HepG2 (cell line): ENCODE results near the gene BCAS3. TPM values are rescaled to one million over a fixed set of nuclear protein-coding genes. Genes with fewer than 3 reads are reported as not detected.

Source experiments
- ATAC-seq: fragments of 200-7000 bp; cut with Tn5 transposase; 3 replicates; pipeline ENCODE4 v1.9.1; 2020; ENCODE audit warnings: mild to moderate bottlenecking, moderate library complexity
- BruUV-seq: library from RNA; stranded (reverse); fragments of 400-500 nt; replicated peaks from 2 replicates; lab custom pipeline; 2021; lab: Mats Ljungman, UMichigan
- CTCF ChIA-PET: fragments of 300-600 bp; formaldehyde crosslinking; extraction: SDS; loops from one replicate; lab custom pipeline; 2021; ENCODE audit warnings: low total read pairs, inconsistent platforms, low intra/inter-chr PET ratio; lab: Yijun Ruan, JAX
- POLR2A ChIA-PET: fragments of 350-600 bp; sonication (Branson Sonifier 250); formaldehyde crosslinking; loops from one replicate; lab custom pipeline; 2020; ENCODE audit warnings: antibody characterized with exemption, inconsistent platforms; lab: Yijun Ruan, JAX
- DNase-seq: peaks from one replicate; pipeline ENCODE4 v3.0.0-alpha.2; 2015; ENCODE audit warnings: low spot score
- FAIRE-seq: peaks from 3 replicates; lab custom pipeline; 2011; peaks lifted over from hg19 to GRCh38; lab: Jason Lieb, UNC
- H2AFZ ChIP-seq: one replicate; pipeline ENCODE4 v1.6.1; 2011; ENCODE audit warnings: low read length, inconsistent platforms
- H3K27ac ChIP-seq: fragments of 300-600 bp; 3 replicates; pipeline ENCODE4 v1.8.0; 2011; ENCODE audit warnings: mixed run types, mild to moderate bottlenecking, mixed read lengths, low read length, inconsistent platforms; ENCODE audit not compliant: insufficient read depth; ENCODE audit errors: extremely low read length
- H3K27me3 ChIP-seq, 2 experiments: fragments of 200-600 bp in 1 of 2; 2 replicates in 1 of 2; 3 replicates in 1 of 2; pipeline versions ENCODE4 v1.6.0 to v1.8.0; 2011; ENCODE audit warnings: low read length in 2 of 2, mild to moderate bottlenecking in 2 of 2, moderate library complexity in 2 of 2, inconsistent platforms in 1 of 2; ENCODE audit not compliant: insufficient read depth in 2 of 2, control insufficient read depth in 1 of 2
- H3K36me3 ChIP-seq, 2 experiments: fragments of 200-600 bp in 1 of 2; replicated peaks in 1 of 2; 2 replicates in 1 of 2; 3 replicates in 1 of 2; pipeline versions ENCODE4 v1.5.1 to v1.8.0; 2011; ENCODE audit warnings: low read length in 2 of 2, inconsistent platforms in 1 of 2; ENCODE audit not compliant: insufficient read depth in 2 of 2, control insufficient read depth in 1 of 2
- H3K4me1 ChIP-seq: 2 replicates; pipeline ENCODE4 v1.5.1; 2012; ENCODE audit warnings: low read length, inconsistent platforms; ENCODE audit not compliant: insufficient read depth
- H3K4me2 ChIP-seq: 2 replicates; pipeline ENCODE4 v1.6.0; 2011; ENCODE audit warnings: low read depth, low read length, inconsistent platforms
- H3K4me3 ChIP-seq, 3 experiments: fragments of 200-600 bp in 1 of 3; sonication (generic), shearing (Covaris generic) in 1 of 3; replicated peaks in 1 of 3; 2 replicates each; pipeline ENCODE4 v1.5.1; 2011 to 2016; ENCODE audit warnings: low read length in 3 of 3, inconsistent platforms in 2 of 3, low read depth in 2 of 3, mild to moderate bottlenecking in 2 of 3, control low read depth in 1 of 3, mixed read lengths in 1 of 3; ENCODE audit not compliant: insufficient read depth in 1 of 3
- H3K79me2 ChIP-seq: one replicate; pipeline ENCODE4 v1.6.1; 2011; ENCODE audit warnings: low read length, inconsistent platforms; ENCODE audit not compliant: insufficient read depth
- H3K9ac ChIP-seq: 2 replicates; pipeline ENCODE4 v1.6.0; 2011; ENCODE audit warnings: mild to moderate bottlenecking, low read depth, low read length, inconsistent platforms; ENCODE audit not compliant: insufficient read depth
- H3K9me3 ChIP-seq: 2 replicates; pipeline ENCODE4 v1.5.1; 2012; ENCODE audit warnings: mild to moderate bottlenecking, low read length
- H4K20me1 ChIP-seq: 2 replicates; pipeline ENCODE4 v1.6.0; 2011; ENCODE audit warnings: inconsistent platforms, mild to moderate bottlenecking, low read length, moderate library complexity; ENCODE audit not compliant: insufficient read depth
- ATF4 ChIP-seq, 2 experiments: fragments of 450-650 bp in 1 of 2; sonication (generic) in 1 of 2; formaldehyde crosslinking; IDR thresholded peaks; 2 replicates each; pipeline versions ENCODE4 v1.5.0 to v1.8.0; 2020 to 2022; ENCODE audit warnings: mild to moderate bottlenecking in 1 of 2, missing genetic modification reagents in 1 of 2
- BCLAF1 ChIP-seq: fragments of 450-650 bp; IDR thresholded peaks from 2 replicates; pipeline ENCODE4 v1.6.1; 2017; ENCODE audit warnings: mild to moderate bottlenecking
- FOSL2 ChIP-seq: sonication (generic); formaldehyde crosslinking; IDR thresholded peaks from 2 replicates; pipeline ENCODE4 v1.4.0; 2020; ENCODE audit warnings: missing genetic modification reagents
- HNRNPLL ChIP-seq: fragments of 200-400 bp; formaldehyde crosslinking; IDR thresholded peaks from 2 replicates; pipeline ENCODE4 v1.6.1; 2017; ENCODE audit warnings: mild to moderate bottlenecking, low read depth, low read length; ENCODE audit not compliant: poor library complexity, severe bottlenecking
- HOMEZ ChIP-seq: IDR thresholded peaks from 2 replicates; pipeline ENCODE4 v1.6.1; 2016; ENCODE audit warnings: low read depth
- ISL2 ChIP-seq: sonication (generic); formaldehyde crosslinking; IDR thresholded peaks from 2 replicates; pipeline ENCODE4 v1.5.0; 2020; ENCODE audit warnings: missing genetic modification reagents
- SP4 ChIP-seq: sonication (generic); formaldehyde crosslinking; IDR thresholded peaks from 2 replicates; pipeline ENCODE4 v1.8.1; 2023; ENCODE audit warnings: mild to moderate bottlenecking, missing genetic modification reagents
- ZNF124 ChIP-seq: sonication (generic); formaldehyde crosslinking; IDR thresholded peaks from 2 replicates; pipeline ENCODE4 v1.4.0; 2020; ENCODE audit warnings: missing genetic modification reagents
- ZNF775 ChIP-seq: sonication (generic); formaldehyde crosslinking; IDR thresholded peaks from 2 replicates; pipeline ENCODE4 v1.4.0; 2020; ENCODE audit warnings: missing genetic modification reagents, mild to moderate bottlenecking, moderate library complexity, borderline replicate concordance
- WGBS: methylation state at CpG from one replicate; pipeline ENCODE4 v1.1.6; 2017; ENCODE audit warnings: low lambda C conversion rate; 5-methylcytosine and 5-hydroxymethylcytosine counted together
- in situ Hi-C: cut with HindIII; loops from 2 replicates; pipeline ENCODE4 v1.10.0; 2017; ENCODE audit warnings: low pct_unique_long_range_greater_than_20kb; ENCODE audit not compliant: extremely low pct_ligation_motif_present
- intact Hi-C: fragments of 100-400 bp; cut with micrococcal nuclease; formaldehyde crosslinking; loops from one replicate; pipeline ENCODE4 v1.10.0; 2022; ENCODE audit not compliant: unreplicated experiment
- polyA plus RNA-seq, 8 experiments: library from polyadenylated mRNA; depleted of rRNA in 3 of 8; stranded (reverse) in 7 of 8; unstranded in 1 of 8; fragments of >200 nt; fragmentation: Illumina TruSeq in 4 of 8; extraction: Trizol in 4 of 8; gene quantifications; 2 replicates each; pipeline versions ENCODE4 v1.2.1 to v1.2.3, GENCODE V29; 2011 to 2016; ENCODE audit warnings: low read depth in 4 of 8, missing spikeins in 1 of 8, mixed read lengths in 1 of 8; ENCODE audit not compliant: insufficient read depth in 1 of 8
- total RNA-seq, 5 experiments: library from RNA; depleted of rRNA; stranded (reverse); fragments of >200 nt; fragmentation: Illumina TruSeq; extraction: Trizol; gene quantifications; 2 replicates each; pipeline ENCODE4 v1.2.3, GENCODE V29; 2016; ENCODE audit warnings: low read depth in 1 of 5

BCAS3 gene
- total and polyA plus RNA-seq, 2 of the 13 experiments (the other 11 are each of a cell fraction or from before 2014, with no cell fraction given), result 10.7 to 11.2 TPM

GRCh38 chr17:61420052-61420451 lies 742.4 kb downstream of the BCAS3 start:
- no peak overlapping the region for H2AFZ ChIP-seq
- in situ Hi-C loops, result loop anchor here (10.0 kb wide), 1 partner anchor 135 kb away; no protein-coding TSS in a partner anchor
- no peaks in the 10 kb centered on the region for H3K79me2 ChIP-seq
- CTCF ChIA-PET, result no interaction called here
- FAIRE-seq, result peak; percentile 8
- WGBS, result 47% methylated on average over 4 of the region's 4 CpGs
- BruUV-seq, result no TSS peak
- no peaks in the 10 kb centered on the region for H4K20me1 ChIP-seq
- no peak for TF ChIP-seq ATF4 (CRISPR knock-in tag; IDR thresholded peaks at IDR 0.05)
- no peak for TF ChIP-seq BCLAF1
- no peak for TF ChIP-seq ISL2 (CRISPR knock-in tag)
- no peak for TF ChIP-seq ZNF775
- no peak for TF ChIP-seq SP4 (CRISPR knock-in tag)
- TF ChIP-seq HOMEZ (CRISPR knock-in tag), result no peak
- no peak for TF ChIP-seq FOSL2
- no peak for TF ChIP-seq ZNF124
- TF ChIP-seq HNRNPLL, result no peak
- H3K27ac ChIP-seq, result no peak overlapping the region
- no peaks in the 10 kb centered on the region for H3K27me3 ChIP-seq
- no peak overlapping the region for H3K4me2 ChIP-seq
- H3K4me1 ChIP-seq, result peaks cover 34% of the 10 kb centered on the region
- intact Hi-C loops, result no loop called here
- ATAC-seq, result no peak
- no peak overlapping the region for H3K4me3 ChIP-seq
- no peak overlapping the region for H3K9ac ChIP-seq
- POLR2A ChIA-PET, result no interaction called here
- H3K9me3 ChIP-seq, result no peaks in the 10 kb centered on the region
- H3K36me3 ChIP-seq, result no peaks in the 10 kb centered on the region
- no peak for DNase-seq
